Frontal cortex (tissue), 4 donors: ENCODE data around the gene SDCBP2. TPM values are rescaled to one million over a fixed set of nuclear protein-coding genes. Genes with fewer than 3 reads are reported as not detected.

Experiments used
- DNase-seq, 2 donors: peaks; one replicate each; pipeline ENCODE4 v3.0.0; 2012; ENCODE audit warnings: low spot score in 2 of 2
- FAIRE-seq: peaks from 2 replicates; lab custom pipeline; 2012; peaks lifted over from hg19 to GRCh38; lab: Jason Lieb, UNC
- total RNA-seq: library from RNA; depleted of rRNA; stranded (reverse); fragments of >200 nt; gene quantifications from one replicate; pipeline ENCODE4 v1.2.3, GENCODE V29; 2014
- donor health status: control.
- donor health status: control.
- donor health status: control.

Gene SDCBP2
- total RNA-seq, 1 donor from 2014 or later, result 3.3 TPM

- DNase-seq, result no peak
- FAIRE-seq, result no peak
Measured at GRCh38 chr20:1319051-1319450, 9.9 kb downstream of the SDCBP2 start.

GRCh38 chr20:1317545-1318255 is 11.2 kb downstream of the SDCBP2 start:
- no peak for FAIRE-seq
- DNase-seq, result no peak

DNA sequence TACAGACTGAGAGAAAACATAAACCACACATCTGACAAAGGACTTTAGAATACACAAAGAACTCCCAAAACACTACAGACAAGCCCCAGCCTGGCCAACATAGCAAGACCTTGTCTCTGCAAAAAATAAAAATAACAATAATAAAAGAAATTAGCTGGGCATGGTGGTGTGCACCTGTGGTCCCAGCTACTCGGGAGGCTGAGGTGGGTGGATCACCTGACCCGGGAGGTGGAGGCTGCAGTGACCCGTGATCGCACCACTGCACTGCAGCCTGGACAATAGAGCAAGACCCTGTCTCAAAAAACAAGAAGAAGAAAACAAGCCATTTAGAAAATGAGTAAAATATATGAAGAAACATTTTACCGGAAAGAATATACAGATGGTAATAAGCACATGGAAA is 13.1 kb downstream of the SDCBP2 start:
- DNase-seq (no peak), FAIRE-seq (no peak)

DNA sequence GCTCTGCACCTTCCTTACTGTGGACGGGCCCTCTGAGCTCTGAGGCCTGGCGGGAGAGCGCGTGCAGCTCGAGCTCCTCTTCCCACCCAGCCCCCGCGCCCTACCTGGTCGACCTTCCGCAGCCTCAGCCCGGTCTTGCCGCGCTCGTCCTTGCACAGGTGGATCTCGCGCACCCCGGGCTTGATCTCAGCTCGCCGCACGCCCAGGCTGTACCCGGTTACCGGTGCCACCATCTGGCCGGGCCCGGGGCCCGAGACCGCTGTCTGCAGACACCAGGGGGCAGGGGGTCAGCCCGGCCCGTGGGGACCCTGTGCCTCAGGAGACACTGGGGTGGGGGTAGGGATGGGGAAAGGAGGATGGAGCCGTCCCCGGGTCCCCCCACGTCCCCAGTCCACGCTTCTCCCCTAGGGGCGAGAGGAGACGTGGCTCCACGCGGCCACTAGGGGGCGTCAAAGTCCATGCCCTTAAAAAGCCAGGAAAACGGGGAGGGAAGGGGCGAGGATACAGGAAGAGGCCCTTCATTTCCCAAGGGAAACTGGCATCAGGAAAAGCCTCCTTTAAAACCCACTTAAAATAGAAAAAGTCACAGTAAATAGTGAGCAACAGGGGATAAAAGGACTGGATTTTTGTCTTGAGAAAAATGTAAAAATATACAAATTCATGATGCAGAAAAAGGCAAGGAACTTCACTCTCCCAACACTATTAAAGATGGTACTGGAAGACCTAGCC is 15.5 kb downstream of the SDCBP2 start:
- FAIRE-seq (no peak), DNase-seq (peak; percentile 82 to 86)

- no peak for FAIRE-seq
- DNase-seq, result peak in 1 of 2 donors; percentile 3
Measured at GRCh38 chr20:1312904-1313235, 16.1 kb downstream of the SDCBP2 start.

GRCh38 chr20:1312308-1312707 is 16.6 kb downstream of the SDCBP2 start:
- DNase-seq, result no peak
- no peak for FAIRE-seq

DNA sequence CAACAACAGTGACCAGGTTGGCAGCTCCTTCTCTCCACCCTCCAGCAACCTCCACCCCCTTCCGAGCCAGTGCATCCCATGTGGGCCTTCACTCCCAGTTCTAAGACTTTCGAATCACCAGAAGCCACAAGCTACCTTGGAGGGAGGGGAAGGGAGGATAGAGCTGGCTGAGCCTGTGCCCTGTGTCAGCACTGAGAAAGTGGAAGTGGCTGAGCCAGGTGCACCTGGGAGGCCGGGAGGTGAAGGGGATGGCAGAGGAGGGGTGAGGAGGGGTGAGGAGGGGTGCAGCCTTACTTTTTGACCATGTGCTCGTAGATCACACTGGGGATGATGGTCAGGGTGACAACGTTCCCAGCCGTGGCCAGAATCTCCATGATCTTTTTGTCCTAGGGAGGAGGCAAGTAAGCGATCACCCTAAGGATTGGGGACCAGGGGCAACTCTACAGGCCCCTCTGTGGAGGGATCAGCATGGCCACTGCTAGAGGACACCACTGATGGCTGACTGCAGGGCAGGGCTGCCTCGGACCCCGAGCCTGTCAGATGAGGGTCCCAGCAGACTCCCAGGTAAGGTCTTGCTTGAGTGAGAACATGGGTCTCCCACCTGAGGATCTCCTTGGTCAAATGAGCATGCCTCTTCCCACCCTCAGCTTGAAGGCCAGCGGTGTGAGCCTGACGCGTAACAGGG is 18.3 kb downstream of the SDCBP2 start:
- FAIRE-seq, result no peak
- DNase-seq, result no peak

DNA sequence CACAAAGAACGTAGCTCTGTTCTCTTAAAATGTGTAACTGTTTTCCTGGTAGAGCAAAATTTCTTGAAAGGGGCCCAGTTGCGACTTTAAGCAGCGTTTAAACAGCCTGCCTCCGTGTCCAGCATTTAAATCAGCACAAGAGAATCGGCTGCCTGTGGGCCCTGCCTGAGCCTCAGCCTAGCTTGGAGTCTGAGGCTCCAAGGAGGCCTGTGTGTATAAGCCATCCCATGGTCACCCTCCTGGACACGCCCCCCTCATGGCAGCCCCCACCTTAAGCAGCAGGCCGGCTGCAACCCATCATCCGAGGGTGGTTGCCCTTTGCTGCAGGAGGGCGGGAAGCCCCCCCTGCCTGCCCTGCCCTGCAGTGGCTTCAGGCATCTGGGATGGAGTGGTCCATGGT is 18.9 kb downstream of the SDCBP2 start:
- no peak for FAIRE-seq
- DNase-seq, result no peak

DNA sequence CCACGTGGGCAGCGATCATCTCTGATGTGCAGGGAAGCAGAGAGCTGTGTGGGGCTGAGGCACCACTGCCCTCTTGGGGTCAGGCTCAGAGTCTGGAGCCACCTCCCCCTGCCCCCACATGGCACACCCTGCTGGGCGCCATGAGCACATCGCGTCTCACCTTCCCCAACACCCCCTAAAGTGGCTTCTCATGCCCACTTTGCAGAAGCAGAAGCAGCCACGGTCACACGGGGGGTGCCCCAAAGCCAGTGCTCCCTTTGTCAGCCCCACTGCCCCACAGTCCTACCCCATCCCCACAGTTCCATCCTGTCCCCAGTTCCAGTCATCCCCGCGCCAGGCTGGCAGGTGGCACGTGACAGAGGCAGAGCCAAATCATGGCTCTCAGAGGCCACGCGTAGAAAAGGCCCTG is 19.5 kb downstream of the SDCBP2 start:
- FAIRE-seq (no peak), DNase-seq (no peak)

DNA sequence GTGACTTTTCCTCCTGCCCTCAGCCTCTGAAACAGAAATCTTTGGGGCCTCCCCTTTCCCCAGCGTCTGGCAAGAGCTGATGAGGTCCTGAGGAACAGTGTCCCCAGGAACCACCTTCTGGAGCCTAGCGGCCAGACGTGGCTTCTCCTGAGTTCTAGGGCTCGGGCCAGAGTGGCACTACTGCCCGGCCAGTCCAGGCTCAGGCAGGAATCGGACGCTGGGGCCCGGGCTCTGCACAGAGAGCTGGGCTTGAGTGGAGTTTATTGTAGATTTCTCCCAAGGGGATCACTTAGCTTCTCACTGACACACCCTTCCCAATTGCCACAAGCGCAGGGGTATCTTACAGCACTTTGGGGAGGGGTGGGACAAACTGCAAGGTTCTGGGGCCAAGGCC is 20.2 kb downstream of the SDCBP2 start:
- DNase-seq (no peak), FAIRE-seq (no peak)

DNA sequence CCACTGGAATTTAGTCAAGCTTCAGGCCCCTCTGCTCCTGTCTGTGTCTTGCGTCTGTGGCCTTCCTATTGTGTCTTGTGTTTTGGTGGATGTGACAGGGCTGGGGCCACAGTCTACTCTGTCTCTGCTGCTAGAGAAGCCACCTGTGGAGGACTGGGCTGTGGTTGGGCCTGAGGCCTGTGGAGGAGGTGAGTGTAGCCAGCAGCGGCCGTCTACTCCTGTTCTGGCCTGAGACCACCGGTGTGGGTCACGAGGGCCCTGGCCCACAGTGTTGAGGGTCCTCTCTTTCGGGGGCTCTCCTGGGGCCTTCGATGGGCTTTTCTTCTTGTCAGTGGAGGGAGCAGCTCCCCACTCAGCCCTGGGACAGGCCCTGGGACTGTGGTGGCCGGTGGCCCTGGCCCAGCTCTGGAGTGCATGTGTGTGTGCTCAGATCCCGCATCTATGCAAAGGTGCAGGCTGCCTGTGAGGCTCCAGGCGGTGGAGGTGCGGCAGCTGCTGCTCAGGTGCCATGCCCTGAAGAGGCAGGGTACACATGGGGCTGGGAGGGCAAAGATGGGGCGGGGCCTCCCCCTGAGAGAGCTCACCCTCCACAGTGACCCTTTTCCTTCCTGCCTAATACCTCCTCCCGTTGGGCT is 20.8 kb downstream of the SDCBP2 start:
- DNase-seq, result no peak
- FAIRE-seq, result no peak

DNA sequence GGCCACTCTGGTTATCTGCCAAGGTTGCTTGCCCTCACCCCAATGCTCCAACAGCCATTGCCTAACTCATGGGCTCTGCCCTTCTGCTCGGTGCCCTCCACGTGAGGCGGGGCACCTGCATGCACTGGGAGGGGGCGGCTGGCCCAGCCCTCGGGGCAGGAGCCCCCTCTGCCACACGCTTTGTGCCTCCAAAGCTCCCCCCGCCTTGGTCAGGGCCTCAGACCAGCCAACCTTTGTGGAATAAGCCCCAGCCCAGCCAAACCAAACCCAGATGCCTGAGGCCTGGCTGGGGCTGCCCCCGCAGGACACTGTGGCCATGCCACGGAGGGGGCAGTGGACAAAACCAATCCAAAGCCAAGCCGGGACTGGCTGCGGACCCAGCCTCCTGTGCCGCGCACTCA is 21.4 kb downstream of the SDCBP2 start:
- FAIRE-seq (no peak), DNase-seq (no peak)

- FAIRE-seq, result no peak
- DNase-seq, result no peak
Measured at GRCh38 chr20:1307171-1307570, 21.8 kb downstream of the SDCBP2 start.

GRCh38 chr20:1306316-1307135 is 22.4 kb downstream of the SDCBP2 start:
- DNase-seq (no peak), FAIRE-seq (no peak)

DNA sequence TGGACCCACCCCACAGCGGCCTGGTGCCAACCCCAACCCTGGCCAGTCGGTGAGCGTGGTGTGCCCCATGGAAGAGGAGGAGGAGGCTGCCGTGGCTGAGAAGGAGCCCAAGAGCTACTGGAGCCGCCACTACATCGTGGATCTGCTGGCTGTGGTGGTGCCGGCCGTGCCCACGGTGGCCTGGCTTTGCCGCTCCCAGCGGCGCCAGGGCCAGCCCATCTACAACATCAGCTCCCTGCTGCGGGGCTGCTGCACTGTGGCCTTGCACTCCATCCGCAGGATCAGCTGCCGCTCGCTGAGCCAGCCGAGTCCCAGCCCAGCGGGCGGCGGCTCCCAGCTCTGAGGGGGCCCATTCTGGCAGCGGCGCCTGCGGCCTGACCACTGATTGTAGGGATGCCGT is 23.2 kb downstream of the SDCBP2 start:
- FAIRE-seq (no peak), DNase-seq (no peak)

GRCh38 chr20:1304710-1305515 is 24.0 kb downstream of the SDCBP2 start:
- no peak for DNase-seq
- FAIRE-seq, result no peak

DNA sequence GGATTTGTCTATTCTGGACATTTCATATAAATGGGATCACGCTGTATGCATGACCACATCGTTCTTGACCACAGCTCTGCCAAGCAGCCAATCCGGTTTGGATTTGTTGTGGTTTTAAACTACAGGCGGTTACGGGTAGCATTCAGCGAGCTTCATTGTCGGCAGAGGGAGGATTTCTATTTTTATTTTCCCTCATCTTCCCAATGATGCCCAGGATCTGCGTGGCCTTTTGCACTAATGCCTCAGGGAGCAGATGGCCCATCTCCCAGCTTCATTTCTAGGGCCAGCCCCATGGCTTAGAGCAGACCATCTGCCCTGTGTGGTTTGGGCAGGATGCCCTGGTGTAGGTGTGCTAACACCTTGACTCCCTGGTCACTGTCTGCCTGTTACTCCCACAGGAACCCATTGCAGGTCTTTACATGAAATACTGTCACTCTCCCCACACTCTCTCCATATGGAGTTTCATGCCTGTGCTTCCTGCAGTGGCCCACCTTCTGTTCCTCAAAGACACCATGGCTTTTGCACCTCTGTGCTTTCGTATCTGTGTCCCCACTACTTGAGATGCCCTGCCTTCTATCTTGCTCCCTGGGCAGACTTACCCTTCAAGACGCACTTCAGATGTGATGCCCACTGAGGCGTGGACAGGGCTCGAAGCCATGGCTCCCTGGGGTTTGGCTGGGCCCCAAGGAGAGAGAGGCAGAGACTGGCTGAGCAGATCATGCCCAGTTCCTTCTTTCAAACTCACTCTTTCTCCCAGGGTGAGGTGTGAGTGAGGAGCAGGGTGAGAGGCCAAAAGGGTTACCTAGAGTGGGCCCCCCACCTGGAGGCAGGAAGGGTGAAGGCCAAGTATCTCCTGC is 26.0 kb downstream of the SDCBP2 start:
- no peak for DNase-seq
- no peak for FAIRE-seq

- FAIRE-seq (no peak), DNase-seq (no peak)
Measured at GRCh38 chr20:1301031-1301529, 27.9 kb downstream of the SDCBP2 start.
